HG03378 (cell line): ENCODE measurements around the gene CEP44.

ENCODE experiments used
- ATAC-seq: cut with Tn5 transposase; IDR thresholded peaks from one replicate; pipeline ENCODE4 v1.9.1; 2021; ENCODE audit warnings: mild to moderate bottlenecking, moderate library complexity; ENCODE audit not compliant: unreplicated experiment

The CEP44 gene

GRCh38 chr4:174283507-174284471, at the start of gene CEP44, which contains the start of gene FBXO8:
Gene CEP44 (plus strand): TSS chr4:174283911. CDS start chr4:174299122, 15,211 bp downstream.
Gene FBXO8 (minus strand): TSS chr4:174283667. CDS start chr4:174263092, 20,575 bp downstream.
- peak; percentile 53 for ATAC-seq

GRCh38 chr4:174236359-174236758, 47.4 kb upstream of the CEP44 start:
- ATAC-seq = no peak

DNA sequence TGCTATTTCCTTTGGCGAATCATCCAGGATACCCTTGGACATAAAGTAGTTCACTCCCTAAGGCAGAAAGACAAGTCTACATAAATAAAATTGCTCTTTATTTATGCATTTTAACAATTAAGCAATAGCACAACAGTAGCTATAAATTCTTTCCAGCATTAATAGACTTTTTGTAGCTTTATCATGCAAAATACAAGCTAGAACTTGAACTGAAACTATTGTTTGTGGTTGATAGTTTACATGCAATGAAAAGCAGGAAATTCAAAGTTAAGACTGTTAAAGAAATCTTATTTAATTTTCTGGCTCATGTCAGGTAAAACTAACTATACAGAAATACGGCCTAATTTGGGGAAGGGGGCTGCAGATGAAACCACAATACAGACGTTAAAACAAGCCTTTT, 42.5 kb upstream of the CEP44 start:
- ATAC-seq = no peak

GRCh38 chr4:174244441-174244840, 39.3 kb upstream of the CEP44 start:
- ATAC-seq = peak; percentile 56

DNA sequence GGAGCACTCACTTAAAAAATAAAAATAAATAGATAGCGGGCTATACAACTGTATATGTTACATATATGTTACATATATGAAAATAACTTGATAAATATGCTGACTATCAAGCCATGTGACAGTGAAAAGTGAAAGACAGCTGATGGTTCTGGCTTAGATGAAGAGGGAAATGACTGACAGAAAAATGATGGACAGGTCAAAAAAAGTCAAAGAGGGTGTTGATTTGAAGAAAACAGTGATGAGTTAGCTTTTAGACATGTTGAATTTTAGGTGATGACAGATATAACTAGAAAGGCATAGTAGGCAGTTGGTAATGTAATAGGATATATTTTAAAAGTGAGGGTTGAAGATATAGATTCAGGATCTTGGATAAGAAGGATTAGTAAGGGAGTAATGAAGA, 38.0 kb upstream of the CEP44 start:
- ATAC-seq = no peak

DNA sequence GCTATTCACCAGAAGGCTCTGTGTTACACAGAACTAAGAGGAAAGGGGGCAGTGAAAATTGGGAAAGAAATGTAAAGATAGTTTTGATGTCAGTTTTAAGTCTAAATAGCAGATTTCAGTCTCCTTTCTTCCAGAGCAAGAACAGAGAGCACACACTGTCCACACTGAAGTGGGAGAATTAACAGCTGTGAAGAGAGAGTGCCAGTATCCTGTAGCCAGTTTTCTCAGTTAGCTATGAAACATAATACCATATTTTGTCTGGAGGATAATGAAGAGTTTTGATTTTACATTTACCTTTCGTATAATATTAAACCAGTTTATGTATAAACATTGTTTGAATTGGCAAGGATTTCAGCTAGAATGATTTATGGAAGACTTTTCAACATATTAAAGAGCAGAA, 35.3 kb upstream of the CEP44 start:
- ATAC-seq = no peak

DNA sequence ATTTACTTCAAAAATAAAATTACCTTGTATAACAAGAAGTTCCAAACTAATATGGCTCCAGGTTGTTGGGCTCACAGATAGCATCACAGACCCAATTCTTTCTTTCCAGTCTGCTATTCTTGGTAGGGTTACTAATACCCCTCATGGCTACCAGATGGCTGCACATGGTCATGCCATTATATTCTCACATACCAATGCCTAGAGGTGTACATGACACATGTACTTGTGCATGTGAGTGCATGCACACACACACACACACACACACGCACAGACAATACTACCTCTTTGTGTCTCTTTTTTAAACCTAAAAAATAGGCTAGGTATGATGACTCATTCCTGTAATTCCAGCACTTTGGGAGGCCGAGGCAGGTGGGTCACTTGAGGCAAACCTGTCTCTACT, 31.3 kb upstream of the CEP44 start:
- ATAC-seq = no peak

GRCh38 chr4:174254613-174255012, 29.1 kb upstream of the CEP44 start:
- ATAC-seq = no peak

GRCh38 chr4:174255374-174255773, 28.3 kb upstream of the CEP44 start:
- ATAC-seq = no peak

DNA sequence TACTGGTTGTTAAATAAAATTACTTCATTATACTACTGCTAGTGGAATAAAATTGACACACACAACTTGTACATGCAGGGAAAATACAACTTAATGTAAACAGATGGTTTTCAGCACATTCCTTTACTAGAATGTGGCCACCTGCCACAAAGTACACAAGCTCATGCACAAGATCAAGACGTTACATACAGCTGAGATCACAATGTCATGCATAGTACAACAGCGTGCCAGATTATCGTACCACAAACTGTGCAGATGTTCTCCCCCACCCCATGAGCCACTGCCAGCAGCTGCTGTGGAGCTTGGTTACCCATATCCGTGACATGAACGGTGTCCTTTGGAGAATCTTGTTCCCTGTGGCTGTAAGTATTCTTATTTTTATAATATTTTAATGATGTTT, 27.9 kb upstream of the CEP44 start:
- no peak for ATAC-seq

- no peak for ATAC-seq
Observed at GRCh38 chr4:174256277-174256713, 27.4 kb upstream of the CEP44 start.

- ATAC-seq = no peak
Observed at GRCh38 chr4:174259580-174259979, 24.1 kb upstream of the CEP44 start.

DNA sequence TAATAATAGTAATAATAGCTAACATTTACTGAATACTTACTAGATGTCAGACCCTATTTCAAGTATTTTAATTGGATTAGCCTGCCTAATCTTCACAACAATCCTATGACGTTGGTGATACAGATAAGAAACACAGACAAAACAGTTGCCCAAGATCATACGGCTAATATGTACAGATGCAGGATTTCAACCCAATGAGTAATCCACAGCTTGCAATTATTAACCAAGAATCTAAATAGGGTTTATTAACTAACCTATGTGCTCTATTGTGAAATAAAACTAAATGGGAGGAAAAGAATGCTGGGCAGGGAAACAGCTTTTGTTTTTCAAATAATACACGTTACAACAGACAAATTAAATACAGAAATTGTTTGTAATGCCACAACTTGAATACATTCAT, 23.6 kb upstream of the CEP44 start:
- peak; percentile 84 for ATAC-seq

DNA sequence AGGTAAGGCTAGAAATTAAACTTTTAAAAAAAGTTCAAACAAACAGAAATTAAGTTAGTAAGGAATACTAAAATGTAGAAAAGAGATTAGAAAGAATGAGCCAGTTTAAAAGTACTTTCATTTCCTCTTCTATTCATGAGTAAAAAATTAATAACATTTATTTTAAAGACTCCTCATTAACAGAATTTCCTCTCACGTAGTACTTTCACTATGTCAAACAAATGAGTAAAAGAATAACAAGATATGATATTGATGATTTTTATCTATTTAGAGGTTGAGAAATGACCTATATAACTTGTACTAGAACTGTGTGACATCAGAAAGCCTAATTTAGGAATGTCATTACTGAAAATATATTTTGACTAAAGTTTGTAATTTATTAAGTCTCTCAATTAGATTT, 22.3 kb upstream of the CEP44 start:
- ATAC-seq = peak; percentile 50

DNA sequence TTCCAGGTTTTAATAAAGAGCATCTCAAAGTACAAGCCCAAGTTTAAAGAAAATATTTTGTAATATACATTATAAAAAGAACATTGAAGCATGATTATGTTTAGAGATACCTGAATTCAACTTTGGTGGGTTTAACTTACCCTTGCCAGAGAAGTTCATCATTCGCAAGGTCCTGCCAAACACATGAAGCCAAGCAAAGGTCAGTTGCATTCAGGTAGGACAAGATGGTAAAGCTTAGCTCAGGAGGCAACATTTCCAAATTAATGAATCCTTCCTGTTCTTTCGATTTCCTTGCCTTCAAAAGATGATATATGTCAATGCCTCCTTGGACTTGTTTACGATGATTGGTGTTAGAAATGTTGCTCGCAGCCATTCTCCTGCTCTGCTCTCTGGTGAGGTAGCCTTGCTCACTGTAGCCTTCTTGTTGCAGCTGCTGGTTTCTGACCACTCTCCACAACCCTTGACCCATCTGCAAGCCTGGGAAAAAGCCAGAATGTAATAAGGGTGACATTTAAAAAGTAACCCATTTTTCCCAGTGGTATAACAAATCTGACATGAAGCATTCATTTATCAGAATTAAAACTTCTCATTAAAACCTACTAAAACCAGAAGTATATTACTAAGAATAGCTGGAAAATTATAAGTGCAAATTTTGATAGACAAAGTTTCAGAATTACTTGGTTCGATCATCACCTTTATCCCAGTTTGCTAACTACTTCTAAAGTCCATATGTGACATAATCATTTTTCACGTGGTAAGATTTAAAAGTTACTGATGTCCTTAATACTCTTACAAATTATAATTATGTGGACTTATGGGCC, 20.9 kb upstream of the CEP44 start:
- ATAC-seq = no peak

GRCh38 chr4:174263445-174263736, 20.3 kb upstream of the CEP44 start:
- no peak for ATAC-seq

DNA sequence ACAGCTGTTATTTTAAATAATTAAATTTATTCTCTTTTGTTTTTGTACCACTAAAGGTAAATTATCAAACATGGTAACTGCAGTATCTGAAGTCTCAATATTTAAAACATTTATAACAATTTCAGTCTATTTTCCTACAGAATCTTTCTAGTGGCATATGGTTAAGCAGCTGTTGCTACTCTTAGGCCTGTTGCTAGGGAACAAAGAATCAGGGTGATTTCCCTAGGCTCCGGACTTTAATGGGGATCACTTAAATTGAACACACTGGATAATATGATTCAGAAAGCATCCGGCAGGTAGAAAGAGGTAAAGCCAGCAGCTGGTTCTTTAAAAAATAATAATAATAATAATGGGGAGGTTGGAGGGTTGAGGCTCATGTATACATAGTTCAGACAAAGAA, 17.8 kb upstream of the CEP44 start:
- no peak for ATAC-seq

- ATAC-seq = no peak
Observed at GRCh38 chr4:174266416-174266815, 17.3 kb upstream of the CEP44 start.

GRCh38 chr4:174273930-174274329, 9.8 kb upstream of the CEP44 start:
- no peak for ATAC-seq

DNA sequence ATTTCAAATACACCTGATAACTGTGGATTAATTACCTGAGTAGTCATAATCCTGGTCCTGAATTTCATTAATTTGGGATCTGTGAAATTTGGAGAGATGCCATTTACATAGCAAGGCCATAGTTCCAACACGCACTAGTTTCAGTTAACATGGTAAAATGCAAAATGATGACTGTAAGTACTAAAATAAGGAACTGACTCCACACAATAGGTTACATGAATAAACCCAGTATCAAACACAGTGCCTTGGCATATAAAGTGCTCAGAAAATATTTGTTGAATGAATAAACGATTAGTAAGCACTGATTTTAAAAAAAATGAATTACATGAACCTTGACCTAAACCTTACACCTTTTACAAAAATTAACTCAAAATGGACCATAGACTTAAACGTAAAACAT, 9.3 kb upstream of the CEP44 start:
- no peak for ATAC-seq

DNA sequence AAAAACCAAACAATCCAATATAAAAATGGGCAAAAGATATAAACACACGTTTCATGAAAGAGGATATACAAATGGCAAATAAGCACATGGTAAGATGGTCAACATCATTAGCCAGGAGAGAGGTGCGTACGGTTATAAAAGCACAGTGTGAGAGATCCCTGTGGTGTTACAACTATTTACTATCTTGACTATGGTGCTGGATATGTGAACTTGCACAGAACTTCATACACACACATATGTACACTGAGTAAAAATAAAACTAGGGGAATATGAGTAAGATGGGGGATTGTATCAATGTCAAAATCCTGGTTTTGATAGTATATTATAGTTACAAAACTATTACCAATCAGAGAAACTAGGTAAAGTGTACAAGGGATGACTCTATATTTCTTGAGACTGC, 8.6 kb upstream of the CEP44 start:
- ATAC-seq = no peak

DNA sequence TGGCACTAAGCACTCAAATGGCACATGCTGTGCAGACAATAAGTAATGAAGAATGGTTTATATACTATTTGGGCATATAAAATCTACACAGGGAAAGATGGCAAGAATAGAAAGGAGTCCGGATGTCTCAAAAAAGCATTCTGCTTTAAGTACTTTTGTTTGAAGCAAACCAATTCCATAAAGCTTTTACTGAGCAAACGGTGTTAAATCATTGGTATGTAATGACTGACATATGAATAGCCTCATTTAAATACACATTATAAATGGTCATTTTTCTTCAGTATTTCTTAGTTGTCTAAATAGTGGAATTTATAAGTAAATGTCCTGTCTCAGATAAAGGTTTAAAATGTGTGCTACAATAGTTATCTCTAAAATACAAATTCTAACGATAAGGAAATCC, 6.3 kb upstream of the CEP44 start:
- ATAC-seq = no peak
